Mesothelial cell of epicardium (in vitro differentiated cells): ENCODE data around the gene TAS2R60. TPM values are rescaled to one million over a fixed set of nuclear protein-coding genes. Genes with fewer than 3 reads are reported as not detected.

Experiments
- DNase-seq, 2 experiments: peaks; one replicate each; pipeline ENCODE4 v3.0.0; 2021; ENCODE audit warnings: low spot score in 2 of 2; ENCODE audit not compliant: unreplicated experiment in 2 of 2
- H3K27ac Mint-ChIP-seq: 2 replicates; pipeline ENCODE4 v1.8.0; 2021; ENCODE audit warnings: mixed read lengths
- H3K27me3 Mint-ChIP-seq: 2 replicates; pipeline ENCODE4 v1.8.0; 2021; ENCODE audit warnings: low read depth, mixed read lengths
- H3K36me3 Mint-ChIP-seq: 2 replicates; pipeline ENCODE4 v1.8.0; 2021; ENCODE audit warnings: mixed read lengths
- H3K4me1 Mint-ChIP-seq: 2 replicates; pipeline ENCODE4 v1.8.0; 2021; ENCODE audit warnings: mixed read lengths
- H3K4me3 Mint-ChIP-seq: 2 replicates; pipeline ENCODE4 v1.8.0; 2021; ENCODE audit warnings: mild to moderate bottlenecking, moderate library complexity, mixed read lengths
- H3K9me3 Mint-ChIP-seq: 2 replicates; pipeline ENCODE4 v1.8.0; 2021; ENCODE audit warnings: mixed read lengths
- CTCF ChIP-seq: fragments of 200-600 bp; sonication (generic); IDR thresholded peaks from one replicate; pipeline ENCODE4 v1.5.0; 2021; ENCODE audit warnings: antibody characterized with exemption; ENCODE audit not compliant: unreplicated experiment
- total RNA-seq: library from RNA; stranded (reverse); gene quantifications from 3 replicates; pipeline ENCODE4 v1.2.1, GENCODE V29; 2021

The TAS2R60 gene
- total RNA-seq, 1 donor from 2014 or later, result not detected

DNA sequence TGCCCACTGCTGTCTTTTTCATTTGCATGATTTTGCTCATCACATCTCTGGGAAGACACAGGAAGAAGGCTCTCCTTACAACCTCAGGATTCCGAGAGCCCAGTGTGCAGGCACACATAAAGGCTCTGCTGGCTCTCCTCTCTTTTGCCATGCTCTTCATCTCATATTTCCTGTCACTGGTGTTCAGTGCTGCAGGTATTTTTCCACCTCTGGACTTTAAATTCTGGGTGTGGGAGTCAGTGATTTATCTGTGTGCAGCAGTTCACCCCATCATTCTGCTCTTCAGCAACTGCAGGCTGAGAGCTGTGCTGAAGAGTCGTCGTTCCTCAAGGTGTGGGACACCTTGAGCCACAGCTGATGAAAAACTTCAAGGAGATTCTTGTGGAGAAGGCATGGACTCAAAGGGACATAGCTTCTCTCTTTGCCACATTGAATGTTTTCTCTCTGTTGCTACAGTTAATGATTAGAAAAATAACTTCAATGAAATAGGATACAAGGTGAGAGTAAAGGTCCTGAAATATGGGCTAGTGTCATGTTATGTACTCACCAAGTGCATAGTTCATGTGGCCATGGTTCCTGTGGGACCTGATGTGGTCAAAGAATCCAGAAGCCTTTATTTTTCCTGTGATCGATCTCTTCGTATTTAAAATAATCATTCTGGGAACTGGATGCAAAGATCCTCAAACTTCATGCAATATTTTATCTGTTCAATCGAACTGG is 970 bp downstream of the TAS2R60 start:
- Mint-ChIP-seq H3K4me1 (no peaks in the 10 kb centered on the region), H3K4me3 (no peak overlapping the region), H3K9me3 (no peaks in the 10 kb centered on the region), H3K27ac (no peak overlapping the region), H3K36me3 (no peaks in the 10 kb centered on the region), H3K27me3 (peaks cover 2% of the 10 kb centered on the region)
- no peak for TF ChIP-seq CTCF
- DNase-seq, result no peak

- DNase-seq, result no peak
- H3K9me3 Mint-ChIP-seq, result no peaks in the 10 kb centered on the region
- H3K36me3 Mint-ChIP-seq, result no peaks in the 10 kb centered on the region
- no peaks in the 10 kb centered on the region for H3K4me1 Mint-ChIP-seq
- TF ChIP-seq CTCF, result no peak
- no peak overlapping the region for H3K4me3 Mint-ChIP-seq
- peaks cover 2% of the 10 kb centered on the region for H3K27me3 Mint-ChIP-seq
- H3K27ac Mint-ChIP-seq, result no peak overlapping the region
Observed at GRCh38 chr7:143444785-143445184, 1.5 kb downstream of the TAS2R60 start.

DNA sequence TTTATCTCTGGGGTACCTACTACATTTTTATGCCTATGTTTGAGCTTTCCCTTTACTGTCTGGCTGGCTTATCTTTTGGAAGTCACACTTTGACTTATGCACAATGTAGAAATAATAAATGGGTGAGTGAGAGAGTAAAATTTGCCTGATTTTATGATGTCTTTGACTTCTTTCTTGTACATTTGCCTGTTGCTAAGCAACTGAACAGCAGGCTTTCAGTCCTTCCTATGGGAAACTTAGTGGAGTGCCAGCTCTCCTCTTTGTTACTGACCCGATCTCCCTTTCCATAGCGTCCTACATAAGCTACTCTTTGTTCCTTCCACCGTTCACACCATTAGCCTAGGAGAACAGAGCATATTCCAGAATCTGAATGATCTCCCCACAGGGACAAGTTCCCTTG is 4.2 kb downstream of the TAS2R60 start:
- no peaks in the 10 kb centered on the region for H3K36me3 Mint-ChIP-seq
- H3K4me1 Mint-ChIP-seq, result no peaks in the 10 kb centered on the region
- no peak overlapping the region for H3K4me3 Mint-ChIP-seq
- TF ChIP-seq CTCF, result no peak
- H3K9me3 Mint-ChIP-seq, result no peaks in the 10 kb centered on the region
- DNase-seq, result no peak
- H3K27ac Mint-ChIP-seq, result no peak overlapping the region
- no peaks in the 10 kb centered on the region for H3K27me3 Mint-ChIP-seq

GRCh38 chr7:143448429-143448828 is 5.2 kb downstream of the TAS2R60 start:
- no peak for TF ChIP-seq CTCF
- no peaks in the 10 kb centered on the region for H3K4me1 Mint-ChIP-seq
- H3K9me3 Mint-ChIP-seq, result no peaks in the 10 kb centered on the region
- no peak overlapping the region for H3K27ac Mint-ChIP-seq
- no peaks in the 10 kb centered on the region for H3K36me3 Mint-ChIP-seq
- DNase-seq, result no peak
- H3K27me3 Mint-ChIP-seq, result no peaks in the 10 kb centered on the region
- no peak overlapping the region for H3K4me3 Mint-ChIP-seq

DNA sequence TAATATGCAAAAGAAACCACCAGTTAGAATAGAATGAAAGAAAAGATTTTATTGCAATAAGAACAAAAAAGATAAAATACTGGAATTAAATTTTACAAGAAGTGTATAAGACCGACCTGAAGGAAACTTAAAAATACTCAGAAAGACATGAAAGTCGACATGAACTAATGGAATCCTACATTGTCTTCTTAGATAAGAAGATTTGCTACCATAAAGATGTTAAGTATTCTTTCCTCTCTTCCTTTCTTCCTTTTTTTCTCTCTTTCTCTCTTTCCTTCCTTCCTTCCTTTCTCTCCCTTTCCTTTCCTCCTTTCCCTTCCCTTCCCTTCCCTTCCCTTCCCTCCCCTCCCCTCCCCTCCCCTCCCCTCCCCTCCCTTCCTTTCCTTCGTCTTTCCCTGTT is 6.5 kb downstream of the TAS2R60 start:
- DNase-seq, result no peak
- Mint-ChIP-seq H3K4me3 (no peak overlapping the region), H3K36me3 (no peaks in the 10 kb centered on the region), H3K27me3 (no peaks in the 10 kb centered on the region), H3K9me3 (no peaks in the 10 kb centered on the region), H3K27ac (no peak overlapping the region), H3K4me1 (no peaks in the 10 kb centered on the region)
- TF ChIP-seq CTCF, result no peak
